Aorta (tissue), 5 donors: ENCODE data around the gene CLIP1. TPM values are rescaled to one million over a fixed set of nuclear protein-coding genes. Genes with fewer than 3 reads are reported as not detected.
A peak's percentile ranks its signal among the peaks of the same experiment; 100 is the strongest.
"Not testable (repeated sequence)": the region's sequence is repeated elsewhere in the genome, so short reads cannot be mapped to it uniquely, and the experiment has no call there.

ENCODE experiments used
- ATAC-seq: fragments of 200-7000 bp; cut with Tn5 transposase; one replicate; pipeline ENCODE4 v1.9.1; 2022; ENCODE audit warnings: moderate library complexity; ENCODE audit not compliant: low FRiP score
- DNase-seq, 2 donors: peaks; one replicate each; pipeline ENCODE4 v3.0.0-alpha.2; 2020
- H3K27ac ChIP-seq, 2 donors: one replicate each; pipeline ENCODE4 v1.5.1; 2013; ENCODE audit warnings: low read length in 2 of 2, mild to moderate bottlenecking in 2 of 2, moderate library complexity in 2 of 2, control low read depth in 1 of 2, inconsistent platforms in 1 of 2, low read depth in 1 of 2
- H3K27me3 ChIP-seq, 2 donors: one replicate each; pipeline ENCODE4 v1.6.1; 2013; ENCODE audit warnings: control low read depth in 1 of 2, low read length in 1 of 2, mild to moderate bottlenecking in 1 of 2, moderate library complexity in 1 of 2; ENCODE audit not compliant: insufficient read depth in 2 of 2, control insufficient read depth in 1 of 2
- H3K36me3 ChIP-seq, 2 donors: one replicate each; pipeline ENCODE4 v1.6.1; 2013; ENCODE audit warnings: control low read depth in 1 of 2, low read length in 1 of 2, mild to moderate bottlenecking in 1 of 2; ENCODE audit not compliant: insufficient read depth in 2 of 2, control insufficient read depth in 1 of 2
- H3K4me1 ChIP-seq, 2 donors: one replicate each; pipeline ENCODE4 v1.6.1; 2013; ENCODE audit warnings: low read length in 2 of 2, control low read depth in 1 of 2, mild to moderate bottlenecking in 1 of 2, moderate library complexity in 1 of 2; ENCODE audit not compliant: insufficient read depth in 2 of 2, control insufficient read depth in 1 of 2
- H3K4me3 ChIP-seq, 2 donors: one replicate each; pipeline ENCODE4 v1.5.1; 2013; ENCODE audit warnings: low read length in 2 of 2, control low read depth in 1 of 2, mild to moderate bottlenecking in 1 of 2
- H3K9me3 ChIP-seq: one replicate; pipeline ENCODE4 v1.6.1; 2013; ENCODE audit warnings: mild to moderate bottlenecking, low read length; ENCODE audit not compliant: control insufficient read depth
- WGBS, 2 donors: extraction: QIAGEN DNeasy Blood & Tissue Kit; methylation state at CpG; one replicate each; pipeline ENCODE4 v1.1.7; 2013; 5-methylcytosine and 5-hydroxymethylcytosine counted together
- intact Hi-C, 2 donors: fragments of 100-400 bp; cut with DNase I; formaldehyde crosslinking; loops; one replicate each; pipeline versions ENCODE4 v1.14.2 to v1.15.0; 2022
- polyA plus RNA-seq, 2 donors: library from polyadenylated mRNA; stranded (reverse); fragments of 200-250 nt; gene quantifications; one replicate each; pipeline ENCODE4 v1.2.3, GENCODE V29; 2013
- total RNA-seq, 2 donors: library from RNA; stranded (reverse); fragmentation: NEBNext Ultra II Directional; extraction: Animal tissue kit (Norgen Biotek cat#: 25700); gene quantifications; one replicate each; pipeline ENCODE4 v1.2.1, GENCODE V29; 2021
- donor health status: healthy with polysubstance abuse.
- donor health status: Bipolar disorder and iron deficiency.
- donor health status: DM: no; HTN: no; CAD: no.
- donor health status: DM: no; HTN: no; CAD: no.
- donor health status: DM: yes; HTN: yes; CAD: no.

Gene CLIP1
- total and polyA plus RNA-seq, 4 donors: 33.2 to 182 (median 80.9) TPM

DNA sequence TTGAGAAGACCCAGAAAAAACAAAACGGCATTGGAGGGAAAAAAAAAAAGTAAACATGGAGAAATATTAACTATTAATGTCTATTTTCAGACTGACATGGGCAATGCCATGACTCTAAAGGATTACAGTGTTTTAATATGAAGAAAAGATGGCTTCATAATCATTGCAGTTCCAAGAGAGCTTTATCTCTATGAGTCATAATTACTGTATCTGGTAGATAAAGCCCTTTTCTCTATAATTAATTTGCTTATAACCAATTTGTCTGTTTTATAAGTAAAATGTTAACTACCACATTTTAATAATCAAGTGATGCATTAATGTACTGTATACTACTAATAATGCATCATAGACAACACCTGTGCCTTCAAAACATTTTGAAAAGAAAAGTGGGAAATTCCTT is 59.7 kb downstream of the CLIP1 start:
- H3K36me3 ChIP-seq: peaks cover 3 to 6% of the 10 kb centered on the region in 2 donors

DNA sequence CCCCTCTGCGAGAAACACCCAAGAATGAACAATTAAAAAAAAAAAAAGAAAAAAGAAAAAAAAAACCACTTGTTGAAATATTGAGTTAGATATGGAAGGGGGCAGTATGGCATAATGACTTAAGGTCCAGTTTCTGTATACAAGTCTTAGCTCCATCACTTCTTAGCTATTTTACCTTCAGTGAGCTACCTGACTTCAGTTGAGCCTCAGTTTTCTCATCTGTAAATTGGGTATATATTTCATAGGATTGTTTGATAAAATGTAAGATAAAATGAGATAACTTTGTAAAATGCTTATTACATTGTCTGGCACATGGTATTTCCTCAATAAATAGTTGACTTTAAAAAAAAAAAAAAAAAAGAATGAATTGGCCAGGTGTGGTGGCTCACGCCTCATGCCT is 64.1 kb downstream of the CLIP1 start:
- H3K4me1 ChIP-seq, DNase-seq, ATAC-seq, H3K27ac ChIP-seq, H3K27me3 ChIP-seq, H3K36me3 ChIP-seq, H3K9me3 ChIP-seq, H3K4me3 ChIP-seq: not testable (repeated sequence)
- 94 to 100% methylated on average over 2 of the region's 2 CpGs for WGBS, 2 donors
- intact Hi-C loops: loop anchor here in 1 of 2 donors (10.0 kb wide), 1 partner anchor 94 kb away; the partner anchor contains the start of gene VPS33A

More for the DNA sequence above, 59.7 kb downstream of the CLIP1 start:
- no peaks in the 10 kb centered on the region for H3K27me3 ChIP-seq
- DNase-seq (no peak), ATAC-seq (no peak)
- no peak overlapping the region for H3K27ac ChIP-seq
- intact Hi-C loops: no loop called here
- no peaks in the 10 kb centered on the region for H3K9me3 ChIP-seq
- 45 to 70% methylated on average over 1 of the region's 1 CpG for WGBS, 2 donors
- H3K4me3 ChIP-seq: no peak overlapping the region
- H3K4me1 ChIP-seq: no peaks in the 10 kb centered on the region

DNA sequence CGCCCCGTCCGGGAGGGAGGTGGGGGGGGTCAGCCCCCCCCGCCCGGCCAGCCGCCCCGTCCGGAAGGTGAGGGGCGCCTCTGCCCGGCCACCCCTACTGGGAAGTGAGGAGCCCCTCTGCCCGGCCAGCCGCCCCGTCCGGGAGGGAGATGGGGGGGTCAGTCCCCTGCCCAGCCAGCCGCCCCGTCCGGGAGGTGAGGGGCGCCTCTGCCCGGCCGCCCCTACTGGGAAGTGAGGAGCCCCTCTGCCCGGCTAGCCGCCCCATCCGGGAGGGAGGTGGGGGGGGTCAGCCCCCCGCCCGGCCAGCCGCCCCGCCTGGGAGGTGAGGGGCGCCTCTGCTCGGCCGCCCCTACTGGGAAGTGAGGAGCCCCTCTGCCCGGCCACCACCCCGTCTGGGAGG is 64.9 kb downstream of the CLIP1 start:
- not testable (repeated sequence) for H3K9me3 ChIP-seq, ATAC-seq, H3K27ac ChIP-seq, H3K36me3 ChIP-seq, DNase-seq, H3K27me3 ChIP-seq, H3K4me1 ChIP-seq, H3K4me3 ChIP-seq
- intact Hi-C loops: loop anchor here in 1 of 2 donors (10.0 kb wide), 1 partner anchor 93 kb away; the partner anchor contains the start of gene VPS33A
- WGBS, 2 donors: 93% methylated on average over 5 to 31 of the region's 32 CpGs

DNA sequence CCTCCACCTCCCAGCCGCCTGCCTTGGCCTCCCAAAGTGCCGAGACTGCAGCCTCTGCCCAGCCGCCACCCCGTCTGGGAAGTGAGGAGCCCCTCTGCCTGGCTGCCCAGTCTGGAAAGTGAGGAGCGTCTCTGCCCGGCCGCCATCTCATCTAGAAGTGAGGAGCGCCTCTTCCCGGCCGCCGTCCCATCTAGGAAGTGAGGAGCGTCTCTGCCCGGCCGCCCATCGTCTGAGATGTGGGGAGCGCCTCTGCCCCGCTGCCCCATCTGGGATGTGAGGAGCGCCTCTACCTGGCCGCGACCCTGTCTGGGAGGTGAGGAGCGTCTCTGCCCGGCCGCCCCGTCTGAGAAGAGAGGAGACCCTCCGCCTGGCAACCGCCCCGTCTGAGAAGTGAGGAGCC is 65.5 kb downstream of the CLIP1 start:
- not testable (repeated sequence) for H3K9me3 ChIP-seq, H3K4me3 ChIP-seq, H3K4me1 ChIP-seq, DNase-seq, H3K27me3 ChIP-seq, H3K27ac ChIP-seq, H3K36me3 ChIP-seq, ATAC-seq
- intact Hi-C loops: loop anchor here in 1 of 2 donors (10.0 kb wide), 1 partner anchor 92 kb away; the partner anchor contains the start of gene VPS33A
- 95 to 96% methylated on average over 16 to 27 of the region's 27 CpGs for WGBS, 2 donors

DNA sequence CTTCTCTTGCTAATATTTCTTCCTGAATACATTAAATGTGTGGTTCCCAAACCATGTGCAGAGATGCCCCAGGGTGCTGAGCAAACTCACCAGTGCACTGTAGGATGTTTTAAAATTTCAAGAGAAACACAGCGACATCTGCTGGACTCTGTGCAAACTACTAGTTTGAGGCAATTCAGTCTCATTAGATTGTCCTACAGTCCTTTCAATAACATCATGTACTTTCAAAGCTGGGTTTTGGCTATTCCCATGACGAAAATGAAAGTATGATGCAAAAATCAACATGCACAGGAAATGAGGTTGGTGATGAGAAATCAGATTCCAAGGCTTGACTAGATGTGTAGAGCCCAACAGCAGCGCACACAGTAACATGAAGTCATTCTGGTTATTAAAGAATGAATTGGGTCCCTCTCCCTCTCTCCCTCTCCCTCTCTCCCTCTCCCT is 66.3 kb downstream of the CLIP1 start:
- Histone ChIP-seq H3K4me3 (no peak overlapping the region), H3K9me3 (no peaks in the 10 kb centered on the region), H3K27ac (no peak overlapping the region), H3K27me3 (no peaks in the 10 kb centered on the region), H3K4me1 (no peaks in the 10 kb centered on the region), H3K36me3 (peaks cover 5 to 6% of the 10 kb centered on the region in 2 donors)
- 33 to 34% methylated on average over 3 of the region's 3 CpGs for WGBS, 2 donors
- ATAC-seq: peak; percentile 79
- DNase-seq: no peak
- intact Hi-C loops: loop anchor here in 1 of 2 donors (10.0 kb wide), 1 partner anchor 91 kb away; the partner anchor contains the start of gene VPS33A

DNA sequence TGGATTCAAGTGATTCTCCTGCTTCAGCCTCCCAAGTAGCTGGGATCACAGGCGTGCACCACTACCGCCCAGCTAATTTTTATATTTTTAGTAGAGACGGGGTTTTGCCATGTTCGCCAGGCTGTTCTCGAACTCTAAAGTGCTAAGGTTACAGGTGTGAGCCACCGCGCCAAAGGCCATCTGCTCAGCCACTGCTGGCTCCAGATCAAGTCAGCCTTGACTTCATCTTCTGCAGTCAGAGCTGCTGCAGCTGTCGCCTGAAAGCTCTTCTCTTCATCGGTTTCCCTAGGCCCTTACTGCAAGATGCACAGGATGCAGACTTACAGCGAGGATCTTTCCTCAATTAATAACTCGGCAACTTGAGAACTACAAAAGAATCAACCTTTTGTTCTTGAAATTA is 66.8 kb downstream of the CLIP1 start:
- ATAC-seq: no peak

DNA sequence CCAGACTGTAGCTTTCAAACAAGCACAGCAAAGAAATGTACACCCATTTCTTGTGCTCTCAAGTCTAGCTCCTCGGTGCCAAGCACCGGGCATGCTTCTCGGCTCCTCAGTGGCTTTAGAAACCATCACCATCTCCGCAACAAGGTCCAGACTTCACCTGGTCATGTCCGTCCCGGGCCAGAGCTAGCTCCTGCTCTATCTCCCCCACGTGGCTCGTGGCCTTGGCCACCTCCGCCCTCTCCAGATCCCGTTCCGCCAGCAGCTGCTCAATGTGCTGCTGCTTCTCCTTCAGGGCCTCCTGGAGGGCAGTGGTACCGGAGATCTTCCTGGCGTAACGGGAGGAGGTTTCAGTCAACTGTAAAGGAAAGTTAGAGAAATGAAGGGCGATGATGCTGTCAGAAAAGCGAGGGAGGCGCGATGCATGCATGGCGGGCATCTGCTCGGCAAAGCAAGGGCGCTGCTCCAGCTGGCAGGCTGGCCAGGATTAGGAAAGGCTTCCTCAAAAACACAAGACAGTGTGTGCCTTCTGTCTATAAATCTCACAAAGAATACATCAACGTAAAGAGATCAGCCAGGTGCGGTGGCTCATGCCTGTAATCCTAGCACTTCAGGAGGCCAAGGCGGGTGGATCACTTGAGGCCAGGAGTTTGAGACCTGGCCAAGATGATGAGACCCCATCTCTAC is 67.4 kb downstream of the CLIP1 start:
- DNase-seq (no peak), ATAC-seq (no peak)
- H3K27ac ChIP-seq: no peak overlapping the region
- no peaks in the 10 kb centered on the region for H3K9me3 ChIP-seq
- intact Hi-C loops: loop anchor here in 1 of 2 donors (10.0 kb wide), 1 partner anchor 90 kb away; the partner anchor contains the start of gene VPS33A
- H3K4me3 ChIP-seq: no peak overlapping the region
- 90 to 92% methylated on average over 24 of the region's 24 CpGs for WGBS, 2 donors
- no peaks in the 10 kb centered on the region for H3K4me1 ChIP-seq
- peaks cover 2 to 6% of the 10 kb centered on the region in 2 donors for H3K36me3 ChIP-seq
- no peaks in the 10 kb centered on the region for H3K27me3 ChIP-seq

More for the DNA sequence above, 66.8 kb downstream of the CLIP1 start:
- DNase-seq: no peak
- Histone ChIP-seq H3K9me3 (no peaks in the 10 kb centered on the region), H3K4me3 (no peak overlapping the region), H3K36me3 (peaks cover 3 to 6% of the 10 kb centered on the region in 2 donors), H3K4me1 (no peaks in the 10 kb centered on the region), H3K27me3 (no peaks in the 10 kb centered on the region), H3K27ac (no peak overlapping the region)
- intact Hi-C loops: loop anchor here in 1 of 2 donors (10.0 kb wide), 1 partner anchor 91 kb away; the partner anchor contains the start of gene VPS33A
- 90 to 91% methylated on average over 11 of the region's 11 CpGs for WGBS, 2 donors

DNA sequence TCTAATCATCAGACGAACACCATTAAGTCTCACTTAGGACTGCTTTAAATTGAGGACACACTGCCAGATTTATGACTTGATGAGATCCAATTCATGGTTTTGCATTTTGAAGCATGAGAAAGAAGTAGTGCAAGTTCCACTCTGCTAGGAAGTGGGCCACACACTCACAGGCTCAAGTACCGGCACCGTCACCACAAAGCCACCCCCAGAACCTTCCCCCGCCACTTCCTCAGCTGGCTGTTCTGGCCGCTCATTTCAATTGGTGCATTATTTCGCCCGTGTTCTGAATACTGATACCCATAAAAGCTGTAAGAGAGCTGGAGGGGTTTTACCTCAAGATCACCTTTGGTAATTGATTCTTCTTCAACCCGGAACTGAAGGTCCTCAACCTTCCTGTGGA is 70.1 kb downstream of the CLIP1 start:
- 95% methylated on average over 8 of the region's 8 CpGs for WGBS, 2 donors
- Histone ChIP-seq H3K36me3 (peaks cover 0 to 6% of the 10 kb centered on the region in 2 donors), H3K9me3 (no peaks in the 10 kb centered on the region), H3K4me3 (no peak overlapping the region), H3K27ac (no peak overlapping the region), H3K27me3 (no peaks in the 10 kb centered on the region), H3K4me1 (no peaks in the 10 kb centered on the region)
- DNase-seq: no peak
- intact Hi-C loops: loop anchor here in 1 of 2 donors (10.0 kb wide), 1 partner anchor 88 kb away; the partner anchor contains the start of gene VPS33A
- no peak for ATAC-seq
